WI38 (cell line): ENCODE results near the gene ATP6AP2.

Experiments
- H3K4me3 ChIP-seq: 2 replicates; pipeline ENCODE4 v1.5.1; 2011; ENCODE audit warnings: low read depth, mild to moderate bottlenecking, control low read depth, low read length
- TF ChIP-seq, protein P1 (sequence below): IDR thresholded peaks from 2 replicates; pipeline ENCODE4 v1.5.1; 2012; ENCODE audit warnings: low read depth, mild to moderate bottlenecking, control low read depth, low read length

The ATP6AP2 gene

GRCh38 chrX:40603446-40603845, 22.7 kb downstream of the ATP6AP2 start:
- H3K4me3 ChIP-seq, result no peak overlapping the region
- TF ChIP-seq, protein P1, sequence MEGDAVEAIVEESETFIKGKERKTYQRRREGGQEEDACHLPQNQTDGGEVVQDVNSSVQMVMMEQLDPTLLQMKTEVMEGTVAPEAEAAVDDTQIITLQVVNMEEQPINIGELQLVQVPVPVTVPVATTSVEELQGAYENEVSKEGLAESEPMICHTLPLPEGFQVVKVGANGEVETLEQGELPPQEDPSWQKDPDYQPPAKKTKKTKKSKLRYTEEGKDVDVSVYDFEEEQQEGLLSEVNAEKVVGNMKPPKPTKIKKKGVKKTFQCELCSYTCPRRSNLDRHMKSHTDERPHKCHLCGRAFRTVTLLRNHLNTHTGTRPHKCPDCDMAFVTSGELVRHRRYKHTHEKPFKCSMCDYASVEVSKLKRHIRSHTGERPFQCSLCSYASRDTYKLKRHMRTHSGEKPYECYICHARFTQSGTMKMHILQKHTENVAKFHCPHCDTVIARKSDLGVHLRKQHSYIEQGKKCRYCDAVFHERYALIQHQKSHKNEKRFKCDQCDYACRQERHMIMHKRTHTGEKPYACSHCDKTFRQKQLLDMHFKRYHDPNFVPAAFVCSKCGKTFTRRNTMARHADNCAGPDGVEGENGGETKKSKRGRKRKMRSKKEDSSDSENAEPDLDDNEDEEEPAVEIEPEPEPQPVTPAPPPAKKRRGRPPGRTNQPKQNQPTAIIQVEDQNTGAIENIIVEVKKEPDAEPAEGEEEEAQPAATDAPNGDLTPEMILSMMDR, result no peak

DNA sequence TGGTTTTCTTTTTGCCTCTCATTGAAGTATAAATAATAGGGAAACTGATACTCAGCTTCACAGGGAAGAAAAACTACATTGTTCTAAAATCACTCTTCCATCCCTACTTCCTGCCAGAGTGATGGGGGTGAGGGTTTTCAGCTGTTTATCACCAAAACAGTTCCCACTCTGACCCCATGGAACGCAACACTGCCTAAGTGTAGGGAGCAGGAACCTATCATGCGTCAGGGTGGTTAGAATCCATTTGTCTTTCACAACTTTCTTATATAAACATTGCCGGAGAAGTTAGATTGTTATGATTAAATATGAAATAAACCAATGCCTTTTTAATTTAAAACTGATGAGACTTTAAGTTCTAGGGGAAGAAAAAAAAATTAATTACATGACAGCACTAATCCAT, 26.6 kb downstream of the ATP6AP2 start:
- no peak overlapping the region for H3K4me3 ChIP-seq
- TF ChIP-seq, protein P1, result no peak

DNA sequence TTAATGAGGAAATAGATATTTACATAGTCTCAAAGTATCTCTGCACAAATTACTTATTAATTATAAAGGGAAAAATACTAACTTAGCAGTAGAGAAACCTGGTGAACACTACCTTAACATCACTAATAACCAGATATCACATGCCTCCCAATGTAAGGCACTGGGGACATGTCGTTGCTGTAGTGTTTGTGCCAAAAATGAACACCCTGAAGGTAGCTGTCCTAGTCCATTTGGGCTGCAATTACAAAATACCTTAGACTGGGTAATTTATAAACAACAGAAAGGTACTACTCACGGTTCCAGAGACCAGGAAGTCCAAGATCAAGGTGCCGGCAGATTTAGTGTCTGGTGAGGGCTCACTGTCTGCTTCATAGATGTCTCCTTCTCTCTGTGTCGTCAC, 31.7 kb downstream of the ATP6AP2 start:
- no peak overlapping the region for H3K4me3 ChIP-seq
- TF ChIP-seq, protein P1, result no peak

DNA sequence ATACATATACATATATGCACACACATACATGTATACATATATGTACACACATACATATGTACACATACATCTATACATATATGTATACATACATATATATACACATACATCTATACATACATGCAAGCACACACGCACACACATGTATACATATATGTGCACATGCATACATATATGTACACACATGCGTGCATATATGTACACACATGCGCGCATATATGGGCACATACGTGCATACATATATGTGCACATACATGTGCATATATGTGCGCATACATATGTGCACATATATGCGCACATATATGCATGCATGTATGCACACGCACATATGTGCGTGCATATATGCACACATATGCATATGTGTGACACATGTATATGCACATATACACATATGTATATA, 35.2 kb downstream of the ATP6AP2 start:
- H3K4me3 ChIP-seq, result no peak overlapping the region
- TF ChIP-seq, protein P1, result no peak

GRCh38 chrX:40617566-40617965, 36.8 kb downstream of the ATP6AP2 start:
- no peak overlapping the region for H3K4me3 ChIP-seq
- TF ChIP-seq, protein P1, result no peak

- TF ChIP-seq, protein P1, result no peak
- no peak overlapping the region for H3K4me3 ChIP-seq
These were observed 41.8 kb downstream of the ATP6AP2 start for GRCh38 chrX:40622479-40623138.

- TF ChIP-seq, protein P1, result no peak
- no peak within 1 kb of the TSS for H3K4me3 ChIP-seq
These were observed 42.4 kb downstream of the ATP6AP2 start, which contains the start of gene MPC1L for GRCh38 chrX:40623139-40623536. Gene MPC1L (plus strand): TSS chrX:40623428. CDS start chrX:40623566, 138 bp downstream.
